ENCODE data around the gene ADGRD1. TPM values are rescaled to one million over a fixed set of nuclear protein-coding genes. Genes with fewer than 3 reads are reported as not detected.

Gene ADGRD1
- total RNA-seq, 8 experiments from 2014 or later = 0.67 to 25.2 (median 2.9) TPM

- WGBS, 10 experiments = 0% methylated on average over 1 of the region's 1 CpG; no CpG with 5 or more reads in 9 of the 10 experiments
- in situ Hi-C loops (cut with MboI; ENCODE audit: low pct_unique_long_range_greater_than_20kb in 2 of 9, low sequenced_read_pairs in 9 of 9, unreplicated experiment in 9 of 9) = no loop called here
- no peak overlapping the region for H3K4me3 ChIP-seq
- H3K4me1 ChIP-seq (replicated peaks in 1 of 2) = peaks cover 6 to 13% of the 10 kb centered on the region in 2 donors
- ATAC-seq (replicated peaks in 6 of 8) = peak in 1 of 8 experiments; percentile 17
- no peak overlapping the region for H3K27ac ChIP-seq
Measured at GRCh38 chr12:131189781-131190180, 236.1 kb downstream of the ADGRD1 start.

GRCh38 chr12:131190965-131191364, 237.3 kb downstream of the ADGRD1 start:
- Histone ChIP-seq H3K27ac (no peak overlapping the region), H3K4me1 (replicated peaks in 1 of 2) (peaks cover 6 to 13% of the 10 kb centered on the region in 2 donors), H3K4me3 (no peak overlapping the region)
- in situ Hi-C loops (cut with MboI; ENCODE audit: low pct_unique_long_range_greater_than_20kb in 2 of 9, low sequenced_read_pairs in 9 of 9, unreplicated experiment in 9 of 9) = no loop called here
- WGBS, 10 experiments = 3 to 72% (median 57%) methylated on average over 2 to 4 of the region's 4 CpGs; no CpG with 5 or more reads in 2 of the 10 experiments
- peak in 1 of 8 experiments; percentile 44 for ATAC-seq (replicated peaks in 6 of 8)

Other genes starting within 250 kb of the ADGRD1 start
- 10 to 100 TPM in 5 of 8 experiments, under 1 TPM in 3; 0.09 to 24.7 (median 13.0) TPM for gene RIMBP2, start 237.6 kb upstream of the ADGRD1 start, total RNA-seq
- 10 to 100 TPM; 12.7 to 25.5 (median 19.2) TPM for gene STX2, start 114.7 kb upstream of the ADGRD1 start, total RNA-seq
- gene RAN, start 81.8 kb upstream of the ADGRD1 start, total RNA-seq = 100 to 1,000 TPM; 162 to 797 (median 416) TPM